Endothelial cell of umbilical vein (primary cell): Measurements from ENCODE around the gene ZBTB20. TPM values are rescaled to one million over a fixed set of nuclear protein-coding genes. Genes with fewer than 3 reads are reported as not detected.

Experiments used
- BruUV-seq: library from RNA; stranded (reverse); fragments of 400-500 nt; replicated peaks from 2 replicates; lab custom pipeline; 2021; lab: Mats Ljungman, UMichigan
- CTCF ChIA-PET: fragments of 300-600, 350-600 bp; sonication (Branson Sonifier 250); formaldehyde crosslinking; loops from one replicate; lab custom pipeline; 2021; ENCODE audit warnings: antibody characterized with exemption, inconsistent platforms; lab: Charles Lee
- POLR2A ChIA-PET: fragments of 300-600, 350-600 bp; sonication (Branson Sonifier 250); formaldehyde crosslinking; loops from one replicate; lab custom pipeline; 2021; ENCODE audit warnings: antibody characterized with exemption, inconsistent platforms; lab: Charles Lee
- DNase-seq: peaks from one replicate; pipeline ENCODE4 v3.0.0-alpha.2; 2011; ENCODE audit warnings: low read depth, low spot score
- FAIRE-seq: peaks from 2 replicates; lab custom pipeline; 2011; peaks lifted over from hg19 to GRCh38; lab: Jason Lieb, UNC
- H2AFZ ChIP-seq: 2 replicates; pipeline ENCODE4 v1.6.0; 2012; ENCODE audit warnings: low read depth, low read length, control low read depth, inconsistent platforms
- H3K27ac ChIP-seq: 2 replicates; pipeline ENCODE4 v1.5.1; 2011; ENCODE audit warnings: low read depth, mild to moderate bottlenecking, control low read depth, low read length, moderate library complexity; ENCODE audit not compliant: insufficient read depth
- H3K27me3 ChIP-seq, 2 experiments: 2 replicates each; pipeline versions ENCODE4 v1.6.0 to v1.6.1; 2011; ENCODE audit warnings: low read length in 2 of 2, mixed read lengths in 1 of 2; ENCODE audit not compliant: control insufficient read depth in 2 of 2, insufficient read depth in 2 of 2
- H3K36me3 ChIP-seq, 2 experiments: 2 replicates in 1 of 2; 3 replicates in 1 of 2; pipeline ENCODE4 v1.5.1; 2011; ENCODE audit warnings: low read length in 2 of 2, mild to moderate bottlenecking in 1 of 2, moderate library complexity in 1 of 2; ENCODE audit not compliant: control insufficient read depth in 2 of 2, insufficient read depth in 2 of 2; ENCODE audit errors: extremely low read depth in 1 of 2
- H3K4me1 ChIP-seq: 3 replicates; pipeline ENCODE4 v1.5.1; 2011; ENCODE audit warnings: mild to moderate bottlenecking, low read length; ENCODE audit not compliant: control insufficient read depth, insufficient read depth; ENCODE audit errors: extremely low read depth
- H3K4me2 ChIP-seq: 2 replicates; pipeline ENCODE4 v1.6.1; 2011; ENCODE audit warnings: low read length, control low read depth, mixed read lengths; ENCODE audit not compliant: insufficient read depth
- H3K4me3 ChIP-seq, 3 experiments: fragments of 200-600 bp in 1 of 3; sonication (generic), shearing (Covaris generic) in 1 of 3; replicated peaks in 1 of 3; 2 replicates each; pipeline ENCODE4 v1.5.1; 2011 to 2016; ENCODE audit warnings: control low read depth in 3 of 3, low read length in 3 of 3, mild to moderate bottlenecking in 2 of 3, inconsistent platforms in 1 of 3, low read depth in 1 of 3, moderate library complexity in 1 of 3; ENCODE audit not compliant: insufficient read depth in 1 of 3
- H3K79me2 ChIP-seq: 2 replicates; pipeline ENCODE4 v1.6.0; 2012; ENCODE audit warnings: low read length, inconsistent platforms; ENCODE audit not compliant: control insufficient read depth, insufficient read depth
- H3K9ac ChIP-seq: replicated peaks from 2 replicates; pipeline ENCODE3; 2011; ENCODE audit warnings: low read length, control low read depth; ENCODE audit not compliant: insufficient read depth; ENCODE audit errors: extremely low read depth
- H3K9me1 ChIP-seq: replicated peaks from 3 replicates; pipeline ENCODE4 v1.6.0; 2011; ENCODE audit warnings: mild to moderate bottlenecking, low read length; ENCODE audit not compliant: control insufficient read depth, insufficient read depth; ENCODE audit errors: extremely low read depth
- H3K9me3 ChIP-seq: replicated peaks from 2 replicates; pipeline ENCODE4 v1.5.1; 2012; ENCODE audit warnings: low read length, inconsistent platforms; ENCODE audit not compliant: control insufficient read depth, insufficient read depth
- H4K20me1 ChIP-seq: replicated peaks from 2 replicates; pipeline ENCODE3; 2011; ENCODE audit warnings: mild to moderate bottlenecking, low read length; ENCODE audit not compliant: control insufficient read depth, insufficient read depth; ENCODE audit errors: extremely low read depth
- CTCF ChIP-seq, 2 donors: IDR thresholded peaks; 1 replicate in 1 of 2; 2 replicates in 1 of 2; pipeline ENCODE4 v1.5.1; 2011; ENCODE audit warnings: low read length in 2 of 2, mild to moderate bottlenecking in 2 of 2, moderate library complexity in 2 of 2, control low read depth in 1 of 2, inconsistent platforms in 1 of 2, low read depth in 1 of 2; ENCODE audit not compliant: insufficient read depth in 1 of 2; ENCODE audit errors: extremely low read depth in 1 of 2
- EZH2 ChIP-seq: IDR thresholded peaks from 2 replicates; pipeline ENCODE4 v1.6.1; 2012; ENCODE audit warnings: borderline replicate concordance, low read depth, mild to moderate bottlenecking, moderate library complexity, low read length, inconsistent platforms; ENCODE audit not compliant: severe bottlenecking
- FOS ChIP-seq: IDR thresholded peaks from 2 replicates; pipeline ENCODE4 v1.6.1; 2011; ENCODE audit warnings: mild to moderate bottlenecking, low read length, moderate library complexity, borderline replicate concordance; ENCODE audit not compliant: insufficient read depth
- GATA2 ChIP-seq: IDR thresholded peaks from 2 replicates; pipeline ENCODE4 v1.7.0; 2011; ENCODE audit warnings: low read depth, mild to moderate bottlenecking, moderate library complexity, mixed read lengths, low read length; ENCODE audit not compliant: insufficient read length, insufficient read depth
- JUN ChIP-seq: IDR thresholded peaks from 2 replicates; pipeline ENCODE4 v1.6.1; 2011; ENCODE audit warnings: borderline replicate concordance, low read depth; ENCODE audit not compliant: insufficient read length, insufficient read depth
- MAX ChIP-seq: IDR thresholded peaks from 2 replicates; pipeline ENCODE4 v1.6.1; 2011; ENCODE audit not compliant: insufficient read depth, insufficient read length
- MYC ChIP-seq: IDR thresholded peaks from one replicate; pipeline ENCODE4 v1.6.1; 2011; ENCODE audit warnings: mild to moderate bottlenecking, low read depth, low read length
- POLR2A ChIP-seq: IDR thresholded peaks from 2 replicates; pipeline ENCODE4 v1.6.1; 2012; ENCODE audit warnings: low read depth, mild to moderate bottlenecking, control low read depth, low read length
- POLR2AphosphoS5 ChIP-seq: IDR thresholded peaks from 2 replicates; pipeline ENCODE4 v1.6.1; 2012; ENCODE audit warnings: low read depth, mild to moderate bottlenecking, control low read depth, low read length, moderate library complexity; ENCODE audit not compliant: insufficient read depth
- dilution Hi-C: fragments of 300-500 bp; cut with MboI; formaldehyde crosslinking; loops from one replicate; pipeline ENCODE4 v1.15.0; 2019; ENCODE audit warnings: low sequenced_read_pairs; ENCODE audit not compliant: extremely low pct_ligation_motif_present
- intact Hi-C: fragments of 100-400 bp; cut with micrococcal nuclease; formaldehyde crosslinking; loops from one replicate; pipeline ENCODE4 v1.10.0; 2022
- polyA plus RNA-seq, 4 experiments: library from polyadenylated mRNA; depleted of rRNA in 3 of 4; stranded (reverse) in 3 of 4; unstranded in 1 of 4; fragments of >200 nt; gene quantifications; 2 replicates each; pipeline versions ENCODE4 v1.2.1 to v1.2.3, GENCODE V29; 2011 to 2012; ENCODE audit warnings: missing spikeins in 1 of 4
- total RNA-seq: library from RNA; stranded (reverse); gene quantifications from 2 replicates; pipeline ENCODE4 v1.2.3, GENCODE V29; 2021

Gene ZBTB20
- total and polyA plus RNA-seq, 2 donors (not counting 3 experiments of a cell fraction or from before 2014, with no cell fraction given), result 2.1 to 20.5 TPM

- no peaks in the 10 kb centered on the region for H3K79me2 ChIP-seq
- dilution Hi-C loops (no loop called here), intact Hi-C loops (no loop called here)
- no peaks in the 10 kb centered on the region for H3K4me1 ChIP-seq
- FAIRE-seq, result no peak
- H4K20me1 ChIP-seq, result no peaks in the 10 kb centered on the region
- DNase-seq, result no peak
- ChIA-PET CTCF (no interaction called here), POLR2A (no interaction called here)
- H3K9ac ChIP-seq, result no peak overlapping the region
- TF ChIP-seq POLR2A (no peak), MAX (no peak), JUN (no peak), CTCF (IDR thresholded peaks at IDR 0.05; ENCODE audit: extremely low read depth in 1 of 2, insufficient read depth in 1 of 2, low read depth in 1 of 2, low read length in 2 of 2) (no peak), FOS (no peak), MYC (no peak), POLR2AphosphoS5 (no peak), GATA2 (no peak), EZH2 (no peak)
- no peaks in the 10 kb centered on the region for H3K36me3 ChIP-seq
- H3K9me3 ChIP-seq, result no peaks in the 10 kb centered on the region
- H3K4me3 ChIP-seq, result no peak overlapping the region
- H3K9me1 ChIP-seq, result no peaks in the 10 kb centered on the region
- no peaks in the 10 kb centered on the region for H3K27me3 ChIP-seq
- no peak overlapping the region for H2AFZ ChIP-seq
- H3K4me2 ChIP-seq, result no peak overlapping the region
- BruUV-seq, result no TSS peak
- no peak overlapping the region for H3K27ac ChIP-seq
Observed at GRCh38 chr3:115021061-115021460, 126.0 kb downstream of the ZBTB20 start.
